HG03175 (cell line): ENCODE measurements around the gene CEACAM16.

ENCODE experiments used
- ATAC-seq: cut with Tn5 transposase; IDR thresholded peaks from one replicate; pipeline ENCODE4 v1.9.1; 2021; ENCODE audit warnings: mild to moderate bottlenecking, moderate library complexity; ENCODE audit not compliant: unreplicated experiment

CEACAM16 gene

DNA sequence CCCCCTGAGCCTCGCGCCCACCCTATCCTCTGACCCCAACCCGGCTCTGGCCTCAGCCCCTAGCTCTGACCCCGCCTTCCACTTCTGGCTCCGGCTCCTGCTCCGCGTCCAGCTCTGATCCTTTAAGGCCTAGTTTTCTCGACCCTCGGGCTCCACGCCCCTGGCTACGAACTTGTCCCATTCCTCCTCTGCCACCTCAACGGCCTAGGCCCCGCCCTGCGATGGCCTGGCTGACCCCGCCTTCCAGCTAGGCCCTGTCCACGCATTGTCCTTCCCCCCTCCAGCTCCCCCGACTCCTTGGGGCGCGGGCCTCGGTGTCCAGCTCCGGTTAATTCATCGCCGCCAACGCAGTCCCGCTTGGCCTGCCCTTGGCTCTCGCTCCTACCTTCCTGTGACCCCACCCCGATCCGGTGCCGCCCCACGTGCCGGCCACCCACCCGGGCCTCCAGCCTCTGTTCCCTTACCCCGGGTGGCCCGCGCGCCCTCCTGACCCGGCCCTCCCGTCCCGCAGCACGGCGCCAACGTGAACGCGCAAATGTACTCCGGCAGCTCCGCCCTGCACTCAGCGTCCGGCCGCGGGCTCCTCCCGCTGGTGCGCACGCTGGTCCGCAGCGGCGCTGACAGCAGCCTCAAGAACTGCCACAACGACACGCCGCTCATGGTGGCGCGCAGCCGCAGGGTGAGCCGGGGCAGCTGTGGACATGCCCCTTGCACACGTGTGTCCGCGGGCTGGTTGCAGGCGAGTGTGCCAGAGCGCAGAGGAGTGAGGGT, 59.0 kb downstream of the CEACAM16 start:
- no peak for ATAC-seq

DNA sequence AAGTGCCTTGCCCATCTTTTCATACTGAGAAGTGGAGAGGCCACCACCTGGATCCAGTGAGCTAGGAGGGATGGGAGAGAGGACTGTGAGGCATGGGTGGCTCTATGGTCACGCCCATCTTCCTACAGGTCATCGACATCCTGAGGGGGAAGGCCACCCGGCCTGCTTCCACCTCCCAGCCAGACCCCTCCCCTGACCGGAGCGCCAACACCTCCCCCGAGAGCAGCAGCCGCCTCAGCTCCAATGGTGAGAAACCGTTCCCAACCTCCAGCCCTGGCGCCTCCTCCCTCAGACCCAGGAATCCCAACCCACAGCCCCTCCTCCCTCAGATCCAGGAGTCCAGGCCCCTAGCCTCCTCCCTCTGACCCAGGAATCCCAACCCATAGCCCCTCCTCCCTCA, 59.6 kb downstream of the CEACAM16 start:
- ATAC-seq, result no peak

DNA sequence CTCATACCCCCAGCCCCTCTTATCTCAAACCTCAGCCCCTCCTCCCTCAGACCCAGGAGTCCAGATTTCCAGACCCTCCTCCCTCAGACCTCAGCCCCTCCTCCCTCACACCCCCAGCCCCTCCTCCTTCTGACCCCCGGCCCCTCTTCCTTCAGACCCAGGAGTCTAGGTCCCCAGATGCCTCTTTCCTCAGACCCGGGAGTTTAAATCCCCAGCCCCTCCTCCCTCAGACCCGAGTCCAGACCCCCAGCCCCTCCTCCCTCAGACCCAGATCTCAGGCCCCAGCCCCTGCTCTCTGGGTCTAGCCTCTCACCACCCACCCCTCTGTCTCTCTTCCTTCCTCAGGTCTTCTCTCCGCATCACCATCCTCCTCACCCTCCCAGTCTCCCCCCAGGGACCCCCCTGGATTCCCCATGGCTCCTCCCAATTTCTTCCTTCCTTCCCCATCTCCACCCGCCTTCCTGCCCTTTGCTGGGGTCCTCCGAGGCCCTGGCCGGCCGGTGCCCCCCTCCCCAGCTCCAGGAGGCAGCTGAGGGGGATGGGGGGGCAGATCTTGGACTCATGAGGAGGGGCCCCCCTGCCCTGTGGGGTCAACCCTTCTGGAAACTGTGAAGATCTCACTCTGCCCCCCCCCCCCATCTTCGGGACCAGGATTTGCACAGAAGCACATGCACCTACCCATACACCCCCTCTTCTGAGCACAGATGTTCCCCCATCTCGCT, 60.3 kb downstream of the CEACAM16 start:
- ATAC-seq, result no peak
